HG02642 (cell line): Measurements from ENCODE around the gene WARS2.
"Not testable (repeated sequence)": the region's sequence is repeated elsewhere in the genome, so short reads cannot be mapped to it uniquely, and the experiment has no call there.

Source experiments
- ATAC-seq: cut with Tn5 transposase; IDR thresholded peaks from one replicate; pipeline ENCODE4 v1.9.1; 2021; ENCODE audit warnings: mild to moderate bottlenecking; ENCODE audit not compliant: unreplicated experiment, poor library complexity

Gene WARS2

GRCh38 chr1:119141020-119141424 lies 569 bp upstream of the WARS2 start:
- ATAC-seq = no peak

- peak; percentile 36 for ATAC-seq
Measured at GRCh38 chr1:119139857-119140176, 636 bp downstream of the WARS2 start.

- ATAC-seq = no peak
Measured at GRCh38 chr1:119139403-119139802, 1.1 kb downstream of the WARS2 start.

DNA sequence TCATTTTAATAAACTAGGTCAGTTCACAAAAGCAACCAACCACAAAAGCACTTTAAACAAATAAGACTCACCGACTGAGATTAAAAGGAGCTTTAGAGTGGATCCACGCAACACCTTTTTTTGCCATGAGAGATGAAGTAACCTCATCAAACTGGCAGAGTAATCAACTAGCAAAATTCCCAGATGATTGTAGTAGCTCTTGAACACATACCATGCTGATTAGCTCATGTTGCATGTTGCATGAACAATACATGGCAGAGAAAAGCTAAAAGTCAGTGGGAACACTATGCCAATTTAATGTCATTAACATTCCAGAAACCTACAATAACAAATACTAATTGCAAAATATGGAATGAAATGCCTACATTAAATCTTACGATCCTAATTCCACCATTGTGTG lies 4.1 kb downstream of the WARS2 start:
- no peak for ATAC-seq

DNA sequence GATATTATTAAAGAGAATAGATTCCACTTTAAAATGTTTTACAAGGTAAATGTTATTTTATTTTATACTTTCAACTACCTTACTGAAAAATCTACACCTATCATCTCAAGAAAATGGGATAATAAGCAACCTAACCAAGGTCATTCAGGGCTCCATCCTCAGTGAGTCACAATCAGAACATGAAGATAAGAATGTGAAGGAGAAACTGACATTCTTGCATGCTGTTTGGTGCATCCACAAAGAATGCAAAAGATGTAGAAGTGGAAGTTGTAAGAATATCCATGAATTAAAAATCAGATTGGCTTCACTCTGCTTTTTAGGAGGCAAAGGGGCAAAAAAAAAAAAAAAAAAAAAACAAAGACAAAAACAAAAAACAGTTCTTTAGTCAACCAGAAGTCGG lies 6.5 kb downstream of the WARS2 start:
- ATAC-seq = no peak

DNA sequence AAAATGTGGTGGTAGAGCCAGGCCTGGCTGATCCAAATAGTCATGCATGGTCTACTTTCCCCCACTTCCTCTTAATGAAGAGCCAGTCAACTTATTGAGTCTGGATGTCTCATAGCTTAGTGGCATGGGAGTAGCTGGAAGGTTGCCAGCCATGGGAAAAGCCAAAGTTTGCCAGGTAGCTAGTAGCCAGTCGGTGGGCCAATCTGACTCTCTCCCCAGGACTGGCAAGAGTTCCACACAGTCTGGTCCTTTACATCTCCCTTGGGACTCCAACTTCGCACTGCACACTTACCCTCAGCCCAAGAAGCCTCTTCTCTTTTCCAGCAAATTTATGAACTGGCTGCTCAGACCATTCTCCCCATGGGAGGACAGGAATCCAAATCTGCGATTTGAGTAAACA lies 8.3 kb downstream of the WARS2 start:
- no peak for ATAC-seq

- ATAC-seq = no peak
Measured at GRCh38 chr1:119125874-119126273, 14.6 kb downstream of the WARS2 start.

- no peak for ATAC-seq
Measured at GRCh38 chr1:119124764-119125163, 15.7 kb downstream of the WARS2 start.

GRCh38 chr1:119121872-119122271 lies 18.6 kb downstream of the WARS2 start:
- not testable (repeated sequence) for ATAC-seq

- ATAC-seq = no peak
Measured at GRCh38 chr1:119116725-119117124, 23.7 kb downstream of the WARS2 start.

DNA sequence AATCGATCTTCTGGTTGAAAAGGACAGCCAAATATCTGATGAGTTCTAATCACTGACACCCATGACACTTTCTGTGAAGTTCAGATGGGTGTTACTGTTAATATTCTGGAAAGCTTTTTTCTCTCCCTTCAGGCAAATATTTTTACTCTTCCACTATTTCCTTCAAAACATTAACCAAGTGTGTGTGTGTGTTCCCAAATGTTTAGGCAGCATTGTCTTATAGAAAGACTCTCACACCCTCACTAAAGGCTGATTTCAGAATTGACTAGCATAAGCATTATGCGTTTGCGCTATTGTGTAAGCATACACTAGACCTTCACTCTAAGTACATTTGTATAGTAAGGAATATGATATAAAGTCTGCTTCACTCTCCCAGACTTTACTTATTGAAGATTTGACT lies 24.7 kb downstream of the WARS2 start:
- ATAC-seq = no peak

DNA sequence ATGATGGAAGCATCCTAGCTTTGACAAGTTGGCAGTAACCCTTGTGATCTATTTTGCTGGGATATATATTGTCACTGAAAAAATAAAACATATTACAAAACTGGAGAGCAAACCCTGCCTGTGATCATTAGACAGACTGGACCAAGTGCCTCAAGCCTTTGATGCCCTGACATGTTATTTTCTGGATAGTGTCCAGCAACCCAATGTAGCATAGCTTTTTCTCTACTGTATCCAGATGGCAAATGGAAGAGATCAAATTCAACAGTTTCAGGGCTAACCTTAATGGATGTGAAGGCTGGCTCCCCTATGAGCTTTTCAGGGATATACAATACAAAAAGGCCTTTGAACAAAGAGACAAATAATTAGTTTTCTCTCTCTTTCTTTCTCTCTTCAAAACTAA lies 25.1 kb downstream of the WARS2 start:
- ATAC-seq = no peak

DNA sequence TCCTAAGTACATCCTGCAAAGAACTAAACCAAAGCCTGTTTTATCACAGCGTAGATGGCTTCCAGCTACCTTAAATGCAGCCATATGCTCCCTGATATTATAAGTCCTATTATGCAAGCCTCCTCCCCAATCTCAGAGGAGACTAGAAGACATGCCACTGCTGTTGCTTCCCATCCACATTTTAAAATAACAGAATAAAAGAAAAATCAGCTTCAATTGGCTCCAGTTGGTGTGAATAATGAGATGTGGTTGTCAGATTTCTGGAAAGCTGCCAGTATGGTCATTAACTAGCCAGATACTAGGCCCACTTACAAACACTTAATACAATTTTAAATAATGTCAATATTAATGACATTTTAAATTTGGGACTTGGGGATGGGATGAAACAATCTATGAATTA lies 25.7 kb downstream of the WARS2 start:
- ATAC-seq = no peak

- ATAC-seq = no peak
Measured at GRCh38 chr1:119112791-119113190, 27.7 kb downstream of the WARS2 start.

DNA sequence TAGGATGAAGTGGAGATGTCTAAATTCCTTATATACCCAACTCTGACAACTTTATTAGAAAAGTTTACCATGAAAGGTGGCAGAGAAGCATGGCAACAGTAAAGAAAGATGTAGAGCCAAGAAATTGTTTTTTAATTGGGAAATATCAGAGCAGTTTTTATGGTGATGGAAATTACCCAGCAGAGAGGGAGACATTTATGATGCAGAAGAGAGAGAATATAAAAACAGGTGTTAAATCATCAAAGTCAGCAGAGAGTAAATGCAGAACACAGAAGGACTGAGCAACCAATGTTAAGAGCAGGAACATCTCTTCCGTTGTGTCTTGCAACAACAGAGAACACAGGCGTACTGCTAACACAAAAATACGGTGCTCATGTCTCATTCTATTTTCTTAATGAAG lies 28.2 kb downstream of the WARS2 start:
- no peak for ATAC-seq

GRCh38 chr1:119108988-119109387 lies 31.5 kb downstream of the WARS2 start:
- ATAC-seq = no peak

- no peak for ATAC-seq
Measured at GRCh38 chr1:119103764-119104163, 36.7 kb downstream of the WARS2 start.

- ATAC-seq = no peak
Measured at GRCh38 chr1:119102051-119102450, 38.4 kb downstream of the WARS2 start.

DNA sequence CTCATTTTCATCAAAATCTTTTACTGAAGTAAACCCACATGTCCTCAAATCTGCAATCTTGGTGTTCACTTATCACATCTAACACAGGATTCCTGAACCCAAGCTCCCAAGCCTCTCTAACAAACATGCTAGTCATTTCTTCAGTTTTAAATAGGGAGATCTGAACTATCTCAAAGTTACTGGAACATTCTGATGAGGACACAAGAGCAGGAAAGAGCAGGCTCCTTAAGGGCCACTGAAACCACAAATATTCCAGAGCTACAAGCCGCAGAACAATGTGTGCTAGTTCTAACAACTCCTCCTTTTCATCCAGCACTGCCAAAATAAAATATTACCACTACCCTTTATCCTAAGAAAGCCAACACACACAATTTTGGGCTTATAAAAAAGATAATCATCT lies 38.9 kb downstream of the WARS2 start:
- no peak for ATAC-seq

DNA sequence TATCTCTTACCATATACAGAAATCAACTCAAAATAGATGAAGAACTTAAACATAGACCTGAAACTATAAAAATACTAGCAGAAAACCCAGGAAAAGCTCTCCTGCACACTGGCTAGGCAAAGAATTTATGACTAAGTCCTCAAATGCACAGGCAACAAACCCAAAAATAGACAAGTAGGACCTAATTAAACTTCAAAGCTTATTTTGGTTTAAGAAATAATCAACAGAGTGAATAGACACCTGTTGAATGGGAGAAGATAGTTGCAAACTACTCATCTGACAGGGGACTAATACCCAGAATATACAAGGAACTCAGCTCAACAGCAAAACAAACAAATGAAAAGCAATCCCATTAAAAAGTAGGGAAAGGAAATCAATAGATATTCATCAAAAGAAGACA lies 40.7 kb downstream of the WARS2 start:
- ATAC-seq = no peak

DNA sequence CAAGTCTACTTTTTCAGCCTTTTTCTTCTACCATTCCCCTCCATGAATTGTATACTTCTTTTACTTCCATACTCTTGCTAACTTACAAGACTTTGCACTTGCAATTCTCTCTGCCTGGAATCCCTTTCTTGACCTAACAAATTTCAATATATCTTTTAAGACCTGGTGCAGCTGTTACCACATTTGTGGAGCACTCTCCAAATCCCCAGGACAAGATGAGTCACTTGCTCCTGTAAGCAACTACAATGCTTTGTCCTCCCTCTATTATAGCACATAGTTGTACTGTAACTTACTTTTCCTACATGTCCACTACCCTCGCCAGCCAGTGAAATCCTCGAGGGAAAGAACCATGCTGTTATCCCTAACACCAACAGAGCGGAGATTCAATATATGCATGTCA lies 43.1 kb downstream of the WARS2 start:
- no peak for ATAC-seq

- ATAC-seq = no peak
Measured at GRCh38 chr1:119093721-119094120, 46.7 kb downstream of the WARS2 start.

DNA sequence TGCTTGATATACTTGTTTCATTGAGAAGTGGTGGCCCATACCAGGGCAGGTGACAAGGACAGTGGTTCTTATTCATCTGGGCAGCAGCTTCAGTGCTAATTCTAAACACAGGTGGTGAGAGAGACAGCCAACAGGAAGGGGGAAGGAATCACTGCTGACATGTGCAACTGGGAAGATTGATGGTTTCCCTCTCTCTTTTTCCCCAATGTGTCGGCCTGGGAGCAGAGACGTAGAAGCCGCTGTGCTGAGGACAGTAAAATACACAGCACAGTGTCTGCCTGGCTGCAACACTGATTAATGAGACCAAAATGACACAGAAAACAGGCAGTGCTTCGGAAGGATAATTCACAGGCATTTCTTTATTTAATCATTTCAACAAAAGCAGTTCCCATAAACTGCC lies 48.8 kb downstream of the WARS2 start:
- no peak for ATAC-seq
